ENCODE measurements around the gene CNBD2. TPM values are rescaled to one million over a fixed set of nuclear protein-coding genes. Genes with fewer than 3 reads are reported as not detected.
"Not testable (repeated sequence)": the region's sequence is repeated elsewhere in the genome, so short reads cannot be mapped to it uniquely, and the experiment has no call there.

The CNBD2 gene
- total RNA-seq, 1 donor from 2014 or later, result 0.48 TPM

DNA sequence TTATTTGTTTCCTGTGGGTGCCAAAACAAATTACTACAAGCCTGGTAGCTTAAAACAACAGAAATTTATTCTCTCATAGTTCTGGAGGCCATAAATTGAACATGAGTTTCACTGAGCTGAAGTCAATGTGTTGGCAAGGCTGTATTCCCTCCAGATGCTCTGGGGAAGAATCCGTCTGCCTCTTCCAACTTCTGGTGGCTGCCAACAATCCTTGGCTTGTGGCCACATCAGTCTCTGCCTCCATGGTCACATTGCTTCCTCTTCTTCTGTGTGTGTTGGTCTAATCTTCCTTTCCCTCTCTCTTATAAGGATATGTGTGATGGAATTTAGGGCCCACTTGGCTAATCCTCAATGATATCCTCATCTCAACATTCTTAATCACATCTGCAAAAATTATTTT, 93.4 kb downstream of the CNBD2 start:
- DNase-seq (ENCODE audit: low spot score), result no peak

GRCh38 chr20:36062799-36063198, 94.4 kb downstream of the CNBD2 start:
- DNase-seq (ENCODE audit: low spot score), result no peak

GRCh38 chr20:36063916-36064657, 95.7 kb downstream of the CNBD2 start:
- DNase-seq (ENCODE audit: low spot score), result no peak

- peak; percentile 92 for DNase-seq (ENCODE audit: low spot score)
Measured at GRCh38 chr20:36064658-36065426, 96.5 kb downstream of the CNBD2 start.

DNA sequence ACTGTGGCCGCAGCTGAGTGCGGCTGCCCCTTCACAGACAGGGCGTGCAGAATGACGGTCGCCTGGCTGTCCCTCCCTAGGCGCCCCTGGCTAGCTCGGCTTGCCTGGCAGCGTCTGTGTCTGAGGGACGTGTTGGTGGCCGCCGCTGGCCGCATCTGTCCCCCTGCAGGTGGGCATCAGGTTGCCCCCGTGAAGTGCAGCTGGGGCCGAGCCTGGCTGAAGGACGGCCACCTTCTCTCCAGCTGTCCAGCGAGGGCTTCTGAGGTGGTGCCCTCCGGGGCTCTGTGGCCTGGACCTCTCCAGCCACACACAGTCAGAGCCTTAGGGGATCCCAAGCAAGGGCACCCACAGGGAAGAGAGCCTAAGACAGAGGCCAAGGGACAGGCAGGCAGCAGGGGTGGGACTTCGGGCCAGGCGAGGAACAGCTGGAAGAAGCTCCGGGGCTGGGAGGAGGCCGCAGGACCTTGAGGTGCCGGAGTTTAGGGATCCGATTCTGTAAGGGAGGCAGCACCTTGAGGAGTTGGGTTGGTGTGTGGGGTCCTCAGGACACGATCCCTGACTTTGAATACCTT, 97.1 kb downstream of the CNBD2 start:
- DNase-seq (ENCODE audit: low spot score), result no peak

- DNase-seq (ENCODE audit: low spot score), result no peak
Measured at GRCh38 chr20:36066777-36067176, 98.4 kb downstream of the CNBD2 start.

DNA sequence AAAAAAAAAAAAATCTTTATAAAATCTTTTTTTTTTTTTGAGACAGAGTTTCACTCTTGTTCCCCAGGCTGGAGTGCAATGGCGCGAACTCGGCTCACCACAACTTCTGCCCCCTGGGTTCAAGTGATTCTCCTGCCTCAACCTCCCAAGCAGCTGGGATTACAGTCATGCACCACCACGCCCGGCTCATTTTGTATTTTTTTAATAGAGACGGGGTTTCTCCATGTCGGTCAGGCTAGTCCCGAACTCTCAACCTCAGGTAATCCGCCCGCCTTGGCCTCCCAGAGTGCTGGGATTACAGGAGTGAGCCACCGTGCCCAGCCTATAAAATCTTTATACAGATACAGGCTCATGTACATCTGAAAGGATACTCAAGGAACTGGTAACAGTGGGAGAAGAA, 100.1 kb downstream of the CNBD2 start:
- DNase-seq (ENCODE audit: low spot score), result not testable (repeated sequence)

DNA sequence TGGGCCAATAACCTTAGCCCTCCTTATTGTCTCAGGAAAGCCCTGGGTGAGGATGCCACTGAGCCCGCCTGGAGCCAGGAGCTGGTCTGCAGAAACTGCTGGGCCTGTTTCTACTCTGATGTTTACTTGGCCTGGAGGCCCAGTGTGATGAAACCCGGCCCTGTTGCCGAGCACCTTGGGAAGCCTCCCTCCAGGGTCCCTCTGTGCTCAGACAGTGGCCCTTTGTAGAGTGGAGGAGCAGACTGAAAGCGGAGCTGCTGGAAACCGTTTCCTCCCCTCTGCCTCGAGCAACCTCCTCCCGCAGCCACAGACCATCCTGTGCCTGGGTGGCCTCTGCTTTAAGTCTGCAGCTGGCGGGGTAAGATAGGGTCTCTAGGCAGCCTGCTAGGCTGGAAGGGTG, 102.1 kb downstream of the CNBD2 start:
- DNase-seq (ENCODE audit: low spot score), result no peak

GRCh38 chr20:36071848-36072247, 103.5 kb downstream of the CNBD2 start:
- no peak for DNase-seq (ENCODE audit: low spot score)

DNA sequence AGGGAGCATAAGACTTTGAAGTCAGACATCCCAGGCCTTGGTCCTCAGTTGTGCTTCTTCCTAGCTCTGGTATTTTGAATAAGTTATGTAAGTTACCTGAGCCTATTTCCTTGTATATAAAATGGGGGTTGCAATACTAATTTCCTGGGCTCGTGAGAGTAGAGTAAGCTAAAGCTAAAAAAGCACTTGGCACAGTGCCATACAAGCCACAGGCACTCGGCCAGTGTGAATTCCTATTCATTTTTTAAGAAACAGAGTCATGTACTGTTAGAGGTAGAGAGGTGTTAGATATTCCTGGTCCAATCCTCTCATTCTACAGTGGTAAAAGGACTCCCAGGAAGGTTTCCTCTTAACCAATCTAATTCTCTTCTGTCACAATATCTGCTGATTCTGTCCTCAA, 106.6 kb downstream of the CNBD2 start:
- DNase-seq (ENCODE audit: low spot score), result no peak

- not testable (repeated sequence) for DNase-seq (ENCODE audit: low spot score)
Measured at GRCh38 chr20:36077762-36078161, 109.4 kb downstream of the CNBD2 start.

- DNase-seq (ENCODE audit: low spot score), result no peak
Measured at GRCh38 chr20:36079486-36079885, 111.1 kb downstream of the CNBD2 start.

- not testable (repeated sequence) for DNase-seq (ENCODE audit: low spot score)
Measured at GRCh38 chr20:36079984-36080383, 111.6 kb downstream of the CNBD2 start.

Other genes starting within 250 kb of the CNBD2 start
- gene RBM39, start 226.3 kb upstream of the CNBD2 start, total RNA-seq (ENCODE audit: insufficient read depth, low replicate concordance), result 460 TPM
- gene PHF20, start 196.6 kb upstream of the CNBD2 start, total RNA-seq (ENCODE audit: insufficient read depth, low replicate concordance), result 58.5 TPM
- 21.4 TPM for gene SCAND1, start 14.1 kb upstream of the CNBD2 start, total RNA-seq (ENCODE audit: insufficient read depth, low replicate concordance)
- gene EPB41L1, start 186.2 kb downstream of the CNBD2 start, total RNA-seq (ENCODE audit: insufficient read depth, low replicate concordance), result 7.5 TPM